IPS-11a (cell line): Measurements from ENCODE around the gene PFDN5.

Source experiments
- H3K4me3 ChIP-seq: one replicate; pipeline ENCODE4 v1.5.1; 2013; ENCODE audit warnings: low read depth, low read length, control low read depth

The PFDN5 gene

GRCh38 chr12:53295070-53295890 is at the start of gene PFDN5:
PFDN5 (plus strand) TSS chr12:53295542; CDS start chr12:53295568, 26 bp downstream.
- peak within 1 kb of the TSS; percentile 100 for H3K4me3 ChIP-seq

- H3K4me3 ChIP-seq, result peak overlapping the region; percentile 89
Observed at GRCh38 chr12:53251477-53252348, 43.6 kb upstream of the PFDN5 start.

- peak overlapping the region; percentile 89 for H3K4me3 ChIP-seq
Observed at GRCh38 chr12:53252349-53252916, 42.9 kb upstream of the PFDN5 start.

DNA sequence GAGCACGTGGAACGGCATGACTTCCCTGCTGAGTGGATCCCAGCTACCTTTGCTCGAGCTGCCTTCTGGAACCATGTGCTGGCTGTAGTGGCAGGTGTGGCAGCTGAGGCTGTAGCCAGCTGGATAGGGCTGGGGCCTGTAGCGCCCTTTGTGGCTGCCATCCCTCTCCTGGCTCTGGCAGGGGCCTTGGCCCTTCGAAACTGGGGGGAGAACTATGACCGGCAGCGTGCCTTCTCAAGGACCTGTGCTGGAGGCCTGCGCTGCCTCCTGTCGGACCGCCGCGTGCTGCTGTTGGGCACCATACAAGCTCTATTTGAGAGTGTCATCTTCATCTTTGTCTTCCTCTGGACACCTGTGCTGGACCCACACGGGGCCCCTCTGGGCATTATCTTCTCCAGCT is 42.0 kb upstream of the PFDN5 start:
- H3K4me3 ChIP-seq, result no peak overlapping the region

- H3K4me3 ChIP-seq, result no peak overlapping the region
Observed at GRCh38 chr12:53254816-53255545, 40.4 kb upstream of the PFDN5 start.

DNA sequence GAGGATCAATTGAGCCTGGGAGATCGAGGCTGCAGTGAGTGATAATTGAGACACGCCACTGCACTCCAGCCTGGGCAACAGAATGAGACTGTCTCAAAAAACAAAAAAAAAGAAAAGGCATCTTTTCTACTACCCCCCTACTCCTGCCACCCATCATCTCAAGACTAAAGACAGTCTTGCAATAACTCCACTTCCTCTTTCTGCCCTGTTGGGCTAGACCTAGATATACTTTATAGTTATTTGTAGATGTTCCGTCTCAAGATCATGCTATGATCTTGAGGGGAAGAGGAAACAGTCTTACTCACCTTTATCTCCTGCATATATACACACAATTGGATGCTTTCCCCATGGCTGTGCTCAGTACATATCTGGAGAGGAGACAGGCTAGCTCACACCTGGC is 39.3 kb upstream of the PFDN5 start:
- H3K4me3 ChIP-seq, result no peak overlapping the region

DNA sequence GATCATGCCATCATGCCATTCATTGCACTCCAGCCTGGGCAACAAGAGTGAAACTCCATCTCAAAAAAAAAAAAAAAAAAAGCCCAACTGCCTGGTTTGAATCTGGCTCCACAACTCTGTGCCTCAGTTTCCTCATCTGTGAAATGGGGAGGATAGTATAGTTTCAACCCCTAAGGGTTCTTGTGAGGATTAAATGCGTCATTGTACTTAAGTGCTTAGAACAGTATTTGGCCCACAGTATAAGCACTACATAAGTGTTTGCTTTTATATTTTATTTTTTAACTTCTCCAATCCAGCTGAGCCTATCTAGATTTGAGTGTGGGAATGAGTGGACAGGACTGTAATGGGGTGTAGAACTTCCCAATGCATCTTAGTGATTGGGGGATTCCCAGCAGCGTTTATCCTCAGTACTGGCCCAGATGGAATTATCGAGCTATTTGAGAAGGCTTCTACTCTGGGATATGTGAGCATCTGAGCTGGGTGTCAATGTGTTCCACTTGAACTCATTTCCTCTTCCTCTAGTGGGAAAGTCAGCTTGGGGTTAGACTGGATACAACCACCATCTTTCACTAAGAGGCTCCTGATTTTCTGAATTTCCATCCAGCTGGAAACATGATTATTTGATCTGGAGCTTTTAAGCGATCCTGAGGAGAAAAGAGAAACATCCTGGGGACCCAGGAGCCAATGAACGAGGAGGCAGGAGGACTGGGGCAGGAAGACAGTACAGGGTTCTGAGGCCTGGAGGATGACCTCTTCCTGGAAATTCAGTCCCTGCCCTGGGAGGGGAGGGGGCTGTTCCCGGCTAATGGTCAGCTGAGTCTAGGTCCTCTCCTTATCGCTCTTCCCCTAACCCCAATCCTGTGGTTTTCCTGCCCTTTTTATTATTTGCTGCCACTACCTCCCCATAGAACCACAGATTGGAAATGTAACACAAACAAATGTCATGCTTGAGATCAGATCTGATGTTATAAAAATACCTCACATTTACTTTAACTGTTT is 36.5 kb upstream of the PFDN5 start:
- no peak overlapping the region for H3K4me3 ChIP-seq

DNA sequence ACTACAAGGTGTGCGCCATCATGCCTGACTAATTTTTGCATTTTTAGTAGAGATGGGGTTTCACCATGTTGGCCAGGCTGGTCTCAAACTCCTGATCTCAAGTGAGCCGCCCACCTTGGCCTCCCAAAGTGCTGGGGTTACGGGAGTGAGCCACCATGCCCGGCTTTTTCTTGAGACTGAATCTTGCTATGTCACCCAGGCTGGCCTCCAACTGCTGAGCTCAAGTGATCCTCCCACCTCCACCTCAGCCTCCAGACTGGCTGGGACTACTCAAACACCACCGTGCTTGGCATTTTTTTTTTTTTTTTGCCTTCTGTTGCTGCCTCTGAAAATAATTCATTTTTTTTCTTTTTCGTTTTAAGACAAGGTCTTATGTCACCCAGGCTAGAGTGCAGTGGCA is 35.5 kb upstream of the PFDN5 start:
- no peak overlapping the region for H3K4me3 ChIP-seq

DNA sequence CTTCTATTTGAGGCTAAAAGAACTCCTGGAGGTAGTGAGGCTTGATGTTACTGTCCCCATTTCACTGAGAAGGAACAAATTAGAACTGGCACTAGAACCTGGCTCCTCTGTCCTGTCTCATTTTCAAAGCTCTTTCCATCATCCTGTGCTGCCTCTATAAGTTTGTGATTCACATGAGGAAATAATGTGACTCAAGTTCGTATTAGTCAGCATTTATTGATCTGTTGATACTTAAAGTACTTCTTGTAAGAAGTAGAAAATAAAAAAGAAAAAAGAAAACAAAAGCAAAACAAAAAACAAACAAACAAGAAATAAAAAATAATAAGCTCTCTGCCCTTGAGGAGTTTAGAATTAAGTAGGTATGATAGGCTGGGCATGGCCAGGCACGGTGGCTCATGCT is 29.6 kb upstream of the PFDN5 start:
- H3K4me3 ChIP-seq, result no peak overlapping the region

DNA sequence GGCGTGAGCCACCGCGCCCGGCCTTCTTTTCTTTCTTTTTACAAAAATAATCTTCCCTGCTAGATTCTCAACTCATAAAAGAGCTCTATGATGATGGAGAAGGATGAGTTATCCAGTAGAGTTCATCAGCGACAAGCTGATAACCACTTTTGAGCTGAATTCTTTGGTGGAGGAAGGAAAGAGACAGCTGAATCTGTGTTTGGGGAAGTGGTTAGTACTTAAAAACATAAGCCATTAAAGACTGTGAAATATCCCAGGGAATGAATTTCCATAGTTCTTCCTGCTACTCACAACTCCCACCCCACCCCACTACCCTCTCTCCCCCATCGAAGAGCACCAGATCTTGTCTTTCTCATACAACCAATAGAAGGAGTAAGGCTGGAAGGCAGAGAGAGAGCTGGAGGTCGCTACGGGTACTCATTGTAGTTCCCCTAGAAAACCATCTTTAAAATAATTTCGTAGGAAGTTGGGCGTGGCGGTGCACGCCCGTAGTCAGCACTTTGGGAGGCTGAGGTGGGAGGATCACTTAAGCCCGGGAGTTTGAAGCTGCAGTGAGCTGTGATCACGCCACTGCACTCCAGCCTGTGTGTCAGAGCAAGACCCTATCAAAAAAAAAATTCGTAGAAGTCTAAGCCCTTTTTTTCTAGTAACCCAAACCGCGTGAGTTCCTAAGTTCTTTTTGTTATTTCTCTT is 27.9 kb upstream of the PFDN5 start:
- H3K4me3 ChIP-seq, result no peak overlapping the region

DNA sequence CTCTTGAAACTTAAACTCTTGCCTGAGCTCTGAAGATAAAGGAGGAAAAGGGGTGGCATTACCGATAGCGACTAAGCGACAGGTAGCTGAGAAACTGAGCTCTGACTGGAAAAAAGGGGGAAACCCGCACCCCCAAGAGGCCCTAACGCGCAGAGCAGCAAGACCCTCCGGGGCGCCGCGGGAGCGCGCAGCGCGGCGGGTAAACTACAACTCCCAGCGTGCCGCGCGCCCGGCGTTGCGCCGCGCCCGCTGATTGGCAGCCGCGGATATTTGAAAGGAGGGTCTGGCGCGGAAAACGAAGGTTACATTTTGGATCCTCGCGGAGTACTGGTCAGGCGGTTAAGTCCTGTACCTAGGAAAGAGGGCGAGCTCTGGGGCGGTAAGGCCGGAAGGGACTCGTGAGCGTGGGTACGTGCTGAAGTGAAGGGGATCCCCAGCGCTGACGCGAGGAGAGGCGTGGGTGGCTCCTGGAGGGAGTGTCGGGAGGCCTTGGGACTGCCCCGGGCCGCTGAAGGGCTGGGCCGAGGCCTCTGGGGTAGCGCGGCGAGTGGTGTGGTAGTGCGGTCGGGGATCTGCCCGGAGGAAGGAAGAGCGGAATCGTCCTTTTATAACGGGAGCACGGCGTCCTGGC is 27.2 kb upstream of the PFDN5 start, which contains the start of gene ESPL1:
TSS of gene ESPL1 (plus strand) at position 301 of the 631 bp plus-strand sequence. CDS start 468 bp downstream, outside the sequence.
- H3K4me3 ChIP-seq, result peak within 1 kb of the TSS; percentile 94

- peak overlapping the region; percentile 94 for H3K4me3 ChIP-seq
Observed at GRCh38 chr12:53268630-53269562, 26.4 kb upstream of the PFDN5 start.

GRCh38 chr12:53274445-53274844 is 20.9 kb upstream of the PFDN5 start:
- H3K4me3 ChIP-seq, result no peak overlapping the region

- H3K4me3 ChIP-seq, result no peak overlapping the region
Observed at GRCh38 chr12:53276511-53276910, 18.8 kb upstream of the PFDN5 start.

GRCh38 chr12:53277981-53278380 is 17.4 kb upstream of the PFDN5 start:
- no peak overlapping the region for H3K4me3 ChIP-seq

DNA sequence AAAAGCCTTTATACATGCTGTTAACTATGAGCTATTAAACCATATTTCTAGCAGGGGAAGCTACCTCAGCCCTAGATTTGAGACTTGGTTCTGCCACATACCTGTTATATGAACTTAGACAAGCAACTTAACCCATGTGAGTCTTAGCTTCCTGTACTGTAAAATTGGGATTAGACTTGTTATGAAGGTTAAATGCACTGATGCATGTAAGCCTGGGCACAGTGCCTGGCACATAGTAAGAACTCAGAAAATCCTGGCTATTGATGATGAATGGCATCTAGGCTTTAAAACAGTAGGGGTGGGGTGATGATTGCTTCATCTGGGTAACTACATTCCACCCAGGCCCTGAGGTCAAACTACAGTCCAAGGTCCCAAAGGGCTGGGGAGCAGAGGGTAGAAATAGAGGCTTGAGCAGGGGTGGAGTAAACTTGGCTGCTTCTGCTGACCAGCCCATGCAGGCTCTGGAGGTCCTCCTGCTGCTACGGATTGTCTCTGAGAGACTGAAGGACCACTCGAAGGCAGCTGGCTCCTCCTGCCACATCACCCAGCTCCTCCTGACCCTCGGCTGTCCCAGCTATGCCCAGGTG is 16.0 kb upstream of the PFDN5 start:
- H3K4me3 ChIP-seq, result no peak overlapping the region

DNA sequence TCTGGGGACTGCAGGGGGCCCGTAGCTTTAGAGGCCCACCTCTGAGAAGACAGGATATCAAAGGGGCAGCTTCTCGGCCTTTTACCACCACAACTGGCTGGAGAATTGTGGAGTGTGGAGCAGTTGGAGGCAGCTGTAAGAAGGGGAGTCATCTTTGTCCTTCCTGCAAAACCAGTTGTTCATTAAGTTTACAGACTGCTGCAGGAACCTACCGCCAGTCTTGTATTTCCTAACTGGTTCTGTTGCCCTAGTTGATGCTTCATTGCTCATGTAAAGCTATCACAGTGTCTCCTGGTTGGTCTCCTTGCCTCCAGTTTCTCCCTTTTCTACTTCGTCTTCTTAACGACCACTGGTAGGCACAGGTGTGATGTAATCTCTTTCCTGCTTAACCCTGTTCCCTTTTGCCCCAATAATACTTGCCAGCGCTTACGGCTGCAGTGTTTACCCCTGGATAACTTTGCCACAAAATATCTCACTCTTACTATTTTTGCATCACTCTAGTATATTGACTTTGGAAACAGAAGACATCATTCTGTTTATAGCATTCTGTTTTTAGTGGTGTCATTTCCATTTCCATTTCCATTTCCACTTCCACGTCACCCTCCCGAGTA is 15.3 kb upstream of the PFDN5 start:
- H3K4me3 ChIP-seq, result no peak overlapping the region
